GM23248 (cell line): ENCODE results near the gene LARP6. TPM values are rescaled to one million over a fixed set of nuclear protein-coding genes. Genes with fewer than 3 reads are reported as not detected.

Experiments used
- DNase-seq: peaks from one replicate; pipeline ENCODE4 v3.0.0-alpha.2; 2015
- H2AFZ ChIP-seq: fragments of 200-600 bp; sonication (generic); 2 replicates; pipeline ENCODE4 v1.6.1; 2016; ENCODE audit warnings: antibody characterized with exemption
- H3F3A ChIP-seq: fragments of 200-600 bp; sonication (generic); 2 replicates; pipeline ENCODE4 v1.6.1; 2016; ENCODE audit warnings: mild to moderate bottlenecking, antibody characterized with exemption, mixed run types; ENCODE audit not compliant: insufficient read depth
- H3K27ac ChIP-seq: fragments of 200-600 bp; sonication (generic); 2 replicates; pipeline ENCODE4 v1.5.1; 2016; ENCODE audit warnings: mild to moderate bottlenecking
- H3K27me3 ChIP-seq: fragments of 200-600 bp; sonication (generic); replicated peaks from 2 replicates; pipeline ENCODE4 v1.6.1; 2016; ENCODE audit warnings: mild to moderate bottlenecking; ENCODE audit not compliant: insufficient read depth
- H3K36me3 ChIP-seq: fragments of 200-600 bp; sonication (generic); 2 replicates; pipeline ENCODE4 v1.6.1; 2016; ENCODE audit warnings: low read depth, mild to moderate bottlenecking
- H3K4me1 ChIP-seq: fragments of 200-600 bp; sonication (generic); 2 replicates; pipeline ENCODE4 v1.6.1; 2016; ENCODE audit warnings: mild to moderate bottlenecking; ENCODE audit not compliant: insufficient read depth
- H3K4me2 ChIP-seq: fragments of 200-600 bp; sonication (generic); one replicate; pipeline ENCODE4 v1.6.1; 2016; ENCODE audit warnings: mild to moderate bottlenecking; ENCODE audit not compliant: unreplicated experiment
- H3K4me3 ChIP-seq: fragments of 200-600 bp; sonication (generic); 2 replicates; pipeline ENCODE4 v1.5.1; 2016; ENCODE audit warnings: mild to moderate bottlenecking
- H3K79me2 ChIP-seq: fragments of 200-600 bp; sonication (generic); 2 replicates; pipeline ENCODE4 v1.6.1; 2016; ENCODE audit warnings: mild to moderate bottlenecking; ENCODE audit not compliant: insufficient read depth
- H3K9ac ChIP-seq: fragments of 200-600 bp; sonication (generic); 2 replicates; pipeline ENCODE4 v1.6.1; 2016; ENCODE audit warnings: mild to moderate bottlenecking
- H3K9me2 ChIP-seq: fragments of 200-600 bp; sonication (generic); 2 replicates; pipeline ENCODE4 v1.6.1; 2016; ENCODE audit warnings: mixed run types, mild to moderate bottlenecking, moderate library complexity; ENCODE audit not compliant: insufficient read depth
- H3K9me3 ChIP-seq: fragments of 200-600 bp; sonication (generic); one replicate; pipeline ENCODE4 v1.6.1; 2017; ENCODE audit warnings: low read depth
- H4K20me1 ChIP-seq: fragments of 200-600 bp; sonication (generic); 2 replicates; pipeline ENCODE4 v1.6.0; 2016; ENCODE audit not compliant: insufficient read depth
- EZH2 ChIP-seq: fragments of 200-600 bp; sonication (generic); IDR thresholded peaks from 2 replicates; pipeline ENCODE4 v1.6.1; 2018; ENCODE audit warnings: antibody characterized with exemption, mild to moderate bottlenecking; ENCODE audit not compliant: insufficient read depth, poor library complexity, severe bottlenecking
- EZH2phosphoT487 ChIP-seq: fragments of 200-600 bp; sonication (generic); IDR thresholded peaks from 2 replicates; pipeline ENCODE4 v1.6.1; 2018; ENCODE audit warnings: antibody characterized with exemption, moderate library complexity, mild to moderate bottlenecking, low read depth; ENCODE audit not compliant: insufficient read depth
- WGBS, 2 experiments: methylation state at CpG; one replicate each; pipeline ENCODE4 v1.1.6; 2015 to 2017; ENCODE audit warnings: low lambda C conversion rate in 2 of 2, low coverage in 1 of 2; ENCODE audit errors: missing lambda C conversion rate in 2 of 2; 5-methylcytosine and 5-hydroxymethylcytosine counted together
- in situ Hi-C: fragments of 300-500 bp; cut with MboI; formaldehyde crosslinking; loops from 2 replicates; pipeline ENCODE4 v1.15.0; 2020
- polyA plus RNA-seq: library from polyadenylated mRNA; unstranded; fragments of >200 nt; fragmentation: Nextera tagmentation; extraction: Ambion mirVana; gene quantifications from 2 replicates; pipeline ENCODE4 v1.2.1, GENCODE V29; 2016
- total RNA-seq: library from RNA; depleted of rRNA; stranded (reverse); fragments of >200 nt; shearing (Covaris generic); gene quantifications from 2 replicates; pipeline ENCODE4 v1.2.3, GENCODE V29; 2014; rRNA removed

Gene LARP6
- total and polyA plus RNA-seq, 2 experiments from 2014 or later = 104 to 110 TPM

GRCh38 chr15:70783041-70783440 is 70.9 kb downstream of the LARP6 start:
- Histone ChIP-seq H3K9me3 (no peaks in the 10 kb centered on the region), H3K27ac (peak overlapping the region; percentile 23; the same call in 1 of the 2 replicates), H2AFZ (no peak overlapping the region), H3K9me2 (no peaks in the 10 kb centered on the region), H4K20me1 (no peaks in the 10 kb centered on the region), H3K4me2 (peak overlapping the region; percentile 63), H3K27me3 (no peaks in the 10 kb centered on the region), H3K36me3 (no peaks in the 10 kb centered on the region), H3K9ac (no peak overlapping the region), H3F3A (peaks cover 37% of the 10 kb centered on the region), H3K4me3 (no peak overlapping the region), H3K79me2 (no peaks in the 10 kb centered on the region), H3K4me1 (peaks cover 30% of the 10 kb centered on the region)
- TF ChIP-seq EZH2phosphoT487 (no peak), EZH2 (no peak)
- WGBS, 2 experiments = 75 to 83% methylated on average over 3 of the region's 3 CpGs
- DNase-seq = no peak
- in situ Hi-C loops = no loop called here

DNA sequence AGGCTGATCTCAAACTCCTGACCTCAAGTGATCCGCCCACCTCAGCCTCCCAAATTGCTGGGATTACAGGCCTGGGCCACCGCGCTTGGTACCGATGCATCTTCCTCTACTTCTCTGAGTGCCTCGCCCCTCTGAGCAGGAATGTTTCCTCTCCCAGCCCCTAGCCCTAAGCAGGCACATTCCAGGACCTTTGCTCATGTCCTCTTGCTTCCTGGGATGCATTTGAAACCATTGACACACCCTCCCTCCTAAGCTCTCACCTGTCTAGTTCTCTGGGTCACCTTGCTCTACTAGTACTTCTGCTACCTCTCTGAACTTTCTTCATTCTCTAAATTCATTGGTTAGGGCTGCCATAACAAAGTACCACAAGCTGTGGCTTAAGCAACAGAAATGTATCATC is 72.7 kb downstream of the LARP6 start:
- DNase-seq = no peak
- no peaks in the 10 kb centered on the region for H3K9me2 ChIP-seq
- in situ Hi-C loops = no loop called here
- H3K27me3 ChIP-seq = no peaks in the 10 kb centered on the region
- no peak overlapping the region for H3K27ac ChIP-seq
- H3K4me3 ChIP-seq = no peak overlapping the region
- no peak overlapping the region for H3K9ac ChIP-seq
- H3K36me3 ChIP-seq = no peaks in the 10 kb centered on the region
- H2AFZ ChIP-seq = no peak overlapping the region
- H3K79me2 ChIP-seq = no peaks in the 10 kb centered on the region
- peaks cover 33% of the 10 kb centered on the region for H3K4me1 ChIP-seq
- H4K20me1 ChIP-seq = no peaks in the 10 kb centered on the region
- no peak overlapping the region for H3K4me2 ChIP-seq
- 91 to 97% methylated on average over 5 of the region's 5 CpGs for WGBS, 2 experiments
- H3F3A ChIP-seq = peaks cover 47% of the 10 kb centered on the region
- TF ChIP-seq EZH2 (no peak), EZH2phosphoT487 (no peak)
- H3K9me3 ChIP-seq = no peaks in the 10 kb centered on the region

Other genes with a start within 250 kb of the LARP6 start
- 47.0 and 64.0 TPM in 2 replicates for gene UACA, start 90.6 kb downstream of the LARP6 start, total RNA-seq
- 128 and 135 TPM in 2 replicates for gene UACA, start 90.6 kb downstream of the LARP6 start, polyA plus RNA-seq
- gene THAP10, start 38.3 kb upstream of the LARP6 start, total RNA-seq = 2.0 and 6.4 TPM in 2 replicates
- gene THAP10, start 38.3 kb upstream of the LARP6 start, polyA plus RNA-seq = 5.9 and 8.0 TPM in 2 replicates
- gene LRRC49, start 38.7 kb upstream of the LARP6 start, total RNA-seq = 10.3 and 11.1 TPM in 2 replicates
- gene LRRC49, start 38.7 kb upstream of the LARP6 start, polyA plus RNA-seq = 7.6 and 8.3 TPM in 2 replicates